HFFc6 (cell line): ENCODE measurements around the gene NOP10. TPM values are rescaled to one million over a fixed set of nuclear protein-coding genes. Genes with fewer than 3 reads are reported as not detected.

Source experiments
- DNase-seq: peaks from one replicate; pipeline ENCODE4 v3.0.0-alpha.2; 2018
- H3K27ac Mint-ChIP-seq: 2 replicates; pipeline ENCODE4 v1.8.0; 2020; ENCODE audit warnings: mild to moderate bottlenecking, mixed read lengths
- H3K27me3 Mint-ChIP-seq: 2 replicates; pipeline ENCODE4 v1.8.0; 2021; ENCODE audit warnings: mild to moderate bottlenecking, moderate library complexity, mixed read lengths; ENCODE audit not compliant: insufficient read depth
- H3K36me3 Mint-ChIP-seq: 2 replicates; pipeline ENCODE4 v1.8.0; 2021; ENCODE audit warnings: low read depth, mixed read lengths
- H3K4me1 Mint-ChIP-seq: 2 replicates; pipeline ENCODE4 v1.8.0; 2020; ENCODE audit warnings: low read depth, mixed read lengths
- H3K4me3 Mint-ChIP-seq: 2 replicates; pipeline ENCODE4 v1.8.0; 2020; ENCODE audit warnings: mild to moderate bottlenecking, moderate library complexity, mixed read lengths
- H3K9me3 Mint-ChIP-seq: 2 replicates; pipeline ENCODE4 v1.8.0; 2020; ENCODE audit warnings: mild to moderate bottlenecking, mixed read lengths
- total RNA-seq, 6 experiments: library from RNA; stranded (reverse); fragmentation: NEBNext Ultra II Directional; extraction: Animal tissue kit (Norgen Biotek cat#: 25700); gene quantifications; 2 replicates in 1 of 6; 3 replicates in 5 of 6; pipeline ENCODE4 v1.2.3, GENCODE V29; 2021
- TF ChIP-seq, protein P1 (sequence below): fragments of 200-600 bp; sonication (generic); IDR thresholded peaks from 2 replicates; pipeline ENCODE4 v1.5.0; 2021; ENCODE audit warnings: antibody characterized with exemption, mild to moderate bottlenecking

Gene NOP10
- total RNA-seq, 6 experiments from 2014 or later, result 183 to 226 (median 200) TPM

DNA sequence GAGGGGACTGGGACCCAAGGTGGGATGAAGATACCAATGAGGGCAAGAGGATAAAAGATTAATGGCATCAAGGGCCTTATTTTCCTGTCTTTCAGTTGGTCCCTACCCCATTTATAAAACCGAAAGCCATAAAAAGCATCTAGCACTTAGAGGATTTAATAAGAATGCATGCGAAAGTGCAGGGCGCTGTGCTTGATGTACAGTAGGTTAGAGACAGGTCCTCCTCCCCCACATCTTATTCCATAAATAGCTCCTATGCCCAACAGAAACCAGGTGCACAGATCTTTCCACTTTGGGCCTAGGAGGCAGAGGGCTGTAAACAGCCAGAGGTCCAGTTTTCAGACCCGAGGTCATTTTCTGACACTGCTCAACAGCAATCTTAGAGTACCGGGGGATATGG, 22.9 kb upstream of the NOP10 start:
- DNase-seq, result no peak
- TF ChIP-seq, protein P1, sequence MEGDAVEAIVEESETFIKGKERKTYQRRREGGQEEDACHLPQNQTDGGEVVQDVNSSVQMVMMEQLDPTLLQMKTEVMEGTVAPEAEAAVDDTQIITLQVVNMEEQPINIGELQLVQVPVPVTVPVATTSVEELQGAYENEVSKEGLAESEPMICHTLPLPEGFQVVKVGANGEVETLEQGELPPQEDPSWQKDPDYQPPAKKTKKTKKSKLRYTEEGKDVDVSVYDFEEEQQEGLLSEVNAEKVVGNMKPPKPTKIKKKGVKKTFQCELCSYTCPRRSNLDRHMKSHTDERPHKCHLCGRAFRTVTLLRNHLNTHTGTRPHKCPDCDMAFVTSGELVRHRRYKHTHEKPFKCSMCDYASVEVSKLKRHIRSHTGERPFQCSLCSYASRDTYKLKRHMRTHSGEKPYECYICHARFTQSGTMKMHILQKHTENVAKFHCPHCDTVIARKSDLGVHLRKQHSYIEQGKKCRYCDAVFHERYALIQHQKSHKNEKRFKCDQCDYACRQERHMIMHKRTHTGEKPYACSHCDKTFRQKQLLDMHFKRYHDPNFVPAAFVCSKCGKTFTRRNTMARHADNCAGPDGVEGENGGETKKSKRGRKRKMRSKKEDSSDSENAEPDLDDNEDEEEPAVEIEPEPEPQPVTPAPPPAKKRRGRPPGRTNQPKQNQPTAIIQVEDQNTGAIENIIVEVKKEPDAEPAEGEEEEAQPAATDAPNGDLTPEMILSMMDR, result no peak
- Mint-ChIP-seq H3K4me3 (peak overlapping the region; percentile 97), H3K27me3 (no peaks in the 10 kb centered on the region), H3K4me1 (peaks cover 34% of the 10 kb centered on the region), H3K36me3 (peaks cover 5% of the 10 kb centered on the region; the same call in 1 of the 2 replicates), H3K9me3 (no peaks in the 10 kb centered on the region), H3K27ac (no peak overlapping the region)

DNA sequence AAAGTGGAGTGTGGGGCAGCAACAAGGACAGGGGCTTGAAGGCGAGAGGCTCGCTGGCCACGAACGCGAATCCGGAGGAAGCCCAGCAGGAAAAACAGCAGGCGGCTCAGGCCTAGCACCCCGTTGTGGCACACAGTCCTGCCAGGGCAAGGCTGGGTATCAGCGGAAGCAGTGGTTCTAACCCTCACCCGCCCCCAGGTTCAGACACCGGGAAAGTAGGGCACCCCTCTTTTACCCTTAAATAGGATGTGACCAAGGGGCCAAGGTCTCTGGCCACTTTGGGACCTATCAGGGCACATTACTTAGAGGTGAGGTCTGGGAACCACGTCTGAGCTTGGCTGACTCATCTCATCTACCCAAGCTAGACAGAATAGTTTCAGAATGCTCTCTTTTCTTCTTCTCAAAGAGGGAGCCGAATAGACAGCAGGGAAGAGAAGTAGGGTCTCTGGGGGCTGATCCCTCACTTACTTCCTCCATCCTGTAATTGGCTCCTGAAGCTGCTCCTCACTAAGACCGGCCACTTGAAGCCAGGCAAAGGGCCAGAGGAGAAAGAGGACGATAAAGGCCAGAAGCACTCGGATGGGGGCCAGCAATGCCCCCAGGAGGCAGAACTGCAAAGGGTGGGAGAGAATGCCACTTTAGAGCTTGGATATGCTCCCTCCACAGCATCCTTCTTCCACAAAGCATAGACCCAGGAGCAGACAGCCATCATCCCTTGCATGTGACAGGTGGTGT, 22.3 kb upstream of the NOP10 start:
- Mint-ChIP-seq H3K36me3 (peaks cover 5% of the 10 kb centered on the region; the same call in 1 of the 2 replicates), H3K27ac (peak overlapping the region; percentile 38; the same call in 1 of the 2 replicates), H3K4me3 (peak overlapping the region; percentile 97), H3K4me1 (peaks cover 32% of the 10 kb centered on the region), H3K9me3 (no peaks in the 10 kb centered on the region), H3K27me3 (no peaks in the 10 kb centered on the region)
- TF ChIP-seq, protein P1, result no peak
- DNase-seq, result no peak

DNA sequence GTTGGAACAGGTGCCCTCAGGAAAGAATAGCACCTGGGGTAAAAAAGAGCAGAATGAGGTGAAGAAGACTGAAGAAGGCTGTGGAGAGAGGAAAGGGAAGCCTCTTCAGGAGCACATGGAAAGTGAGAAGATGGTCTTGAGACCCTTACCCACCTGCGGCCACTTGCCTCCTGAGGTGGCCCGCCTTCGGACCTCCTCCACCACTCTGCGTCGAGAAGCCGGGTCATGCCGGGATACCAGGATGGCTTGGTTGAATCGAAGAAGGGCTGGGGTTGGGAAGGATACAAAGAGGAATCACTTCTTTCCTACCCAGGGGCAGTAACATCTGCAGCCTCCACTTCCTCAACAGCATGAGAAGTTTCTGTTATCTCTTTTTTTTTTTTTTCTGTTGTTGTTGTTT, 21.1 kb upstream of the NOP10 start:
- no peak overlapping the region for H3K27ac Mint-ChIP-seq
- no peaks in the 10 kb centered on the region for H3K27me3 Mint-ChIP-seq
- H3K36me3 Mint-ChIP-seq, result peaks cover 5% of the 10 kb centered on the region; the same call in 1 of the 2 replicates
- TF ChIP-seq, protein P1, result no peak
- peaks cover 28% of the 10 kb centered on the region for H3K4me1 Mint-ChIP-seq
- no peaks in the 10 kb centered on the region for H3K9me3 Mint-ChIP-seq
- DNase-seq, result no peak
- no peak overlapping the region for H3K4me3 Mint-ChIP-seq

DNA sequence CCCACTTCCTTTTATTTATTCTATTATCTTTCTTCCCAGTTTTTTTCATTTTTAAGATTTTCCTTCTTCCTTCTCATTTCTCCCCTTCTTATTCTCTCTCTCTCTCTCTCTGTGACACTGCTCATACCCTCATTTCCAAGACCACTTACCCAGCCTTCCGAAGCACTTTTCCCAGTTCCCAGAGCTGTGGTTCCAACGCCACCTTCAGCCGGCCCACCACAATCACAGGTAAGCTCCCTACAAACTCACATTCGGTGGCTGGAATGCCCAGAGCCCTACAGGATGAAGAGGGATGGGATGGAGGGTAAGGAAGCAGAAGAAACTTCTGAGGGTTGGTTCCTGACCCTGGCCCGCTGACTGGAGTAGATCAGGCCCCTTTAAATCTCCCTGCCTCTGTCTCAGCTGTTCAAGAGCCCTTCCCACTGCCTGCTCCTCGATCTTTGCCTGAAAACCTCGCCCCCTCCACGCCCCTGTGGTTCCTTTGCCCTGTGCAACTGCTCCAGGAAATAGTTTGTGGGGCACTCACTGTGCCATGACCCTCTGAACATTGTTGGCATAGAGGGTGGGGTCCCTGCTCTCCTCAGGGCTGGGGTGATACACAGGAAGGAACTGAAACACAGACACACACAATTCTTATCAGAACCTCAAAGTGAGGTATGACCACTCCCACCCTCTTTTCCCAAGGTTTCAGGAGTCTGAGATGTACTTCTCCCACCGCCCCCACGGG, 19.3 kb upstream of the NOP10 start:
- no peak overlapping the region for H3K4me3 Mint-ChIP-seq
- H3K4me1 Mint-ChIP-seq, result peaks cover 18% of the 10 kb centered on the region
- H3K9me3 Mint-ChIP-seq, result no peaks in the 10 kb centered on the region
- no peak overlapping the region for H3K27ac Mint-ChIP-seq
- TF ChIP-seq, protein P1, result no peak
- DNase-seq, result no peak
- no peaks in the 10 kb centered on the region for H3K27me3 Mint-ChIP-seq
- peaks cover 6% of the 10 kb centered on the region; the same call in 1 of the 2 replicates for H3K36me3 Mint-ChIP-seq

DNA sequence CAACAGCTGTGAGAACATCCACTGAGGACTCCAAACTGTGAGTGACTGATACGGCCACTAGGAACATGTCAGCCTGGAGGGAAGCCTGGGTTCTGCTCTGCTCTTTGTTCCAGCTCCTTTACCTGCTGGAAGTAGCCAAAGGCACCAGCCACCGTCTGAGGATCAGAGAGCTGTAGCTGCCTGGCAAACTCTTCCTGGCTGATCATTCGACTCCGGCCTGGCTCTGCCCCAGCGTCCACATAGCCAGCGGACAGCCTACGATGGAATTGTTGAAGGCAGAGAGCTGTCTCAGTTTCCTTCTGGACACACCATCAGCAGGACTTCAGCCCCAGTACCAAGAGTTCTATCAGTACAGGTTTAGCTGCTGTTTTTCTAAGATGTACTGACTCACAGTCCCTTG, 18.3 kb upstream of the NOP10 start:
- Mint-ChIP-seq H3K4me1 (peaks cover 18% of the 10 kb centered on the region), H3K36me3 (peaks cover 9% of the 10 kb centered on the region; the same call in 1 of the 2 replicates), H3K4me3 (no peak overlapping the region), H3K9me3 (no peaks in the 10 kb centered on the region), H3K27ac (no peak overlapping the region), H3K27me3 (no peaks in the 10 kb centered on the region)
- TF ChIP-seq, protein P1, result no peak
- no peak for DNase-seq
